ENCODE results near the gene LRP11.

DNA sequence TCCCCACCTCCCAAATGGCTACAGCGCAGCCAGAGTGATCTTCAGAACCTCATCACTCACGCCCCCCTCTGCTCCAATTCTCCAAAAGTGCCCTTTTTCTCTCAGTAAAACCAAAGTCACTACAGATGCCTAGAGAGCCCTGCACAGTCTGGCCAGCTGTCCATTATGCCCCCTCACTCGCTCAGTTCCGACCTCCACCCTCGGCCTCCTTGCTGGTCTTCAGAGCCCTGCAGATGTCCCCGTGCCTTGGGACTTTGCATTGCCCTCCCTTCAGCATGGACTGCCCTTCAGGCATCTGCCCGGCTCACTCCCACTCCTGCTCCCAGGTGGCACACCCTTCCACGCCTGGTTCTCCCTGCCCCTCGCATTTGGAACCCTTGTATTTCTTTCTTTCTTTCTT, 34.8 kb upstream of the LRP11 start:
- no peak for TF ChIP-seq EZH2phosphoT487 (IDR thresholded peaks at IDR 0.05; ENCODE audit: low read length)
- TF ChIP-seq, protein P1, sequence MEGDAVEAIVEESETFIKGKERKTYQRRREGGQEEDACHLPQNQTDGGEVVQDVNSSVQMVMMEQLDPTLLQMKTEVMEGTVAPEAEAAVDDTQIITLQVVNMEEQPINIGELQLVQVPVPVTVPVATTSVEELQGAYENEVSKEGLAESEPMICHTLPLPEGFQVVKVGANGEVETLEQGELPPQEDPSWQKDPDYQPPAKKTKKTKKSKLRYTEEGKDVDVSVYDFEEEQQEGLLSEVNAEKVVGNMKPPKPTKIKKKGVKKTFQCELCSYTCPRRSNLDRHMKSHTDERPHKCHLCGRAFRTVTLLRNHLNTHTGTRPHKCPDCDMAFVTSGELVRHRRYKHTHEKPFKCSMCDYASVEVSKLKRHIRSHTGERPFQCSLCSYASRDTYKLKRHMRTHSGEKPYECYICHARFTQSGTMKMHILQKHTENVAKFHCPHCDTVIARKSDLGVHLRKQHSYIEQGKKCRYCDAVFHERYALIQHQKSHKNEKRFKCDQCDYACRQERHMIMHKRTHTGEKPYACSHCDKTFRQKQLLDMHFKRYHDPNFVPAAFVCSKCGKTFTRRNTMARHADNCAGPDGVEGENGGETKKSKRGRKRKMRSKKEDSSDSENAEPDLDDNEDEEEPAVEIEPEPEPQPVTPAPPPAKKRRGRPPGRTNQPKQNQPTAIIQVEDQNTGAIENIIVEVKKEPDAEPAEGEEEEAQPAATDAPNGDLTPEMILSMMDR (IDR thresholded peaks at IDR 0.05; ENCODE audit: low read length), result no peak

All from MM.1S (cell line).